ENCODE data around the gene VTI1A.

Gene VTI1A

DNA sequence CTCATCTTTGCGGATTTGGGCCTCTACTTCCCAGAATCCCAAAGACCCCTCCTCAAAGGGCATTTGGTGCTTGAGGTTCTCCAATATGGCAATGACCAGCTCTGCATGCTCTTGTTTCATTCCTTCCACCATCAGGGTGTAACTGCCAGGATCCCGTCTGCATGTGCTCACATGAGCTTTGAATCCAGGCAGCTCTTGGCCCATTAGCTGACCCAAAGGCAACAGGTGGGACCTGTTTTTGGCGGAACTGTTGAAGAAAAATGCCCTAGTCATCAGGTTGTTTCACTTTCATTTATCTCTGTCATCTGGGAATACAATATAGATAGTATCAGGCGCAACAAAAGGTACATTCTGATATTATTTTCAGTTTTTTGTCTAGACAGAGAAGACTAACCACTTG lies 343.9 kb downstream of the VTI1A start:
- H3K36me3 ChIP-seq (ENCODE audit: insufficient read depth, low read length), result no peaks in the 10 kb centered on the region
- H3K27me3 ChIP-seq (ENCODE audit: insufficient read depth, low read length, poor library complexity, severe bottlenecking), result no peaks in the 10 kb centered on the region
- TF ChIP-seq EZH2phosphoT487 (IDR thresholded peaks at IDR 0.05; ENCODE audit: borderline replicate concordance) (no peak), CTCF (conservative IDR thresholded peaks at IDR 0.05; ENCODE audit: low read length) (no peak)
- H3K4me2 ChIP-seq (ENCODE audit: low read depth, low read length, poor library complexity, severe bottlenecking), result no peak overlapping the region
- no peaks in the 10 kb centered on the region for H3K79me2 ChIP-seq (ENCODE audit: insufficient read depth, low read length)
- no peaks in the 10 kb centered on the region; the same call in 1 of the 2 replicates for H3K9me3 ChIP-seq (ENCODE audit: insufficient read depth, low read depth, low read length)
- no peaks in the 10 kb centered on the region for H3K4me1 ChIP-seq (ENCODE audit: insufficient read depth, low read length, poor library complexity, severe bottlenecking)
- H3K4me3 ChIP-seq (ENCODE audit: low read length, poor library complexity, severe bottlenecking), result no peak overlapping the region
- H2AFZ ChIP-seq (ENCODE audit: low read length), result no peak overlapping the region
- no peaks in the 10 kb centered on the region for H3K9me2 ChIP-seq (replicated peaks; ENCODE audit: low read depth, low read length)
- no peak overlapping the region for H3K9ac ChIP-seq (ENCODE audit: low read depth, low read length, poor library complexity, severe bottlenecking)
- no peaks in the 10 kb centered on the region for H3F3A ChIP-seq (ENCODE audit: low read depth)
- no peaks in the 10 kb centered on the region for H4K20me1 ChIP-seq (ENCODE audit: insufficient read depth, low read length, poor library complexity, severe bottlenecking)

DNA sequence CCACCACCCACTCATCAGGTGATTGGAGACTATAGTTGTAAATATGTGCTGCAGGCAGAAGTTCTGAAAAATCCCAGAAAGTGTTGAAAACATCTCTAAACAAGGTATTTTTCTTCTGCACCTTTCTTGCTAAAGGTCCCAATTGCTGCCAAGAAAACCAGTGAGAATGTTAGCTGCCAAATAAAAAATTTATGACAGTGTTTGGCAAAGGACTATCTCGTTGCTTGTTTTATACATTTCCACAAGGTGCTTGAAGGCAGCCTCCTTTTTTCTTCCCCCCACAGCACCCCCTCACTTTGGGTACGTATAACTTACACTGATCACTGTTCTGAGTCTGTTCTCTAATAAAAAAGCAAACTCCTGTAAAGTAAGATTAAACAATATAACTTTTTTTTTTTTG lies 344.4 kb downstream of the VTI1A start:
- no peaks in the 10 kb centered on the region for H3K4me1 ChIP-seq (ENCODE audit: insufficient read depth, low read length, poor library complexity, severe bottlenecking)

GRCh38 chr10:112792487-112793201 lies 345.6 kb downstream of the VTI1A start:
- TF ChIP-seq CTCF (conservative IDR thresholded peaks at IDR 0.05; ENCODE audit: low read length) (no peak), EZH2phosphoT487 (IDR thresholded peaks at IDR 0.05; ENCODE audit: borderline replicate concordance) (no peak)
- no peaks in the 10 kb centered on the region for H3K36me3 ChIP-seq (ENCODE audit: insufficient read depth, low read length)
- no peaks in the 10 kb centered on the region for H3K79me2 ChIP-seq (ENCODE audit: insufficient read depth, low read length)
- no peak overlapping the region for H3K4me2 ChIP-seq (ENCODE audit: low read depth, low read length, poor library complexity, severe bottlenecking)
- no peak overlapping the region for H2AFZ ChIP-seq (ENCODE audit: low read length)
- no peaks in the 10 kb centered on the region; the same call in 1 of the 2 replicates for H3K9me3 ChIP-seq (ENCODE audit: insufficient read depth, low read depth, low read length)
- H3K9me2 ChIP-seq (replicated peaks; ENCODE audit: low read depth, low read length), result no peaks in the 10 kb centered on the region
- H3K4me3 ChIP-seq (ENCODE audit: low read length, poor library complexity, severe bottlenecking), result no peak overlapping the region
- no peaks in the 10 kb centered on the region for H3F3A ChIP-seq (ENCODE audit: low read depth)
- no peaks in the 10 kb centered on the region for H3K4me1 ChIP-seq (ENCODE audit: insufficient read depth, low read length, poor library complexity, severe bottlenecking)
- no peak overlapping the region for H3K9ac ChIP-seq (ENCODE audit: low read depth, low read length, poor library complexity, severe bottlenecking)
- H3K27me3 ChIP-seq (ENCODE audit: insufficient read depth, low read length, poor library complexity, severe bottlenecking), result no peaks in the 10 kb centered on the region
- H4K20me1 ChIP-seq (ENCODE audit: insufficient read depth, low read length, poor library complexity, severe bottlenecking), result no peaks in the 10 kb centered on the region

More for the DNA sequence above, 344.4 kb downstream of the VTI1A start:
- Histone ChIP-seq H3K36me3 (ENCODE audit: insufficient read depth, low read length) (no peaks in the 10 kb centered on the region), H3K9me2 (replicated peaks; ENCODE audit: low read depth, low read length) (no peaks in the 10 kb centered on the region), H3K9ac (ENCODE audit: low read depth, low read length, poor library complexity, severe bottlenecking) (no peak overlapping the region), H3F3A (ENCODE audit: low read depth) (no peaks in the 10 kb centered on the region), H3K4me2 (ENCODE audit: low read depth, low read length, poor library complexity, severe bottlenecking) (no peak overlapping the region), H2AFZ (ENCODE audit: low read length) (no peak overlapping the region), H3K4me3 (ENCODE audit: low read length, poor library complexity, severe bottlenecking) (no peak overlapping the region), H3K27me3 (ENCODE audit: insufficient read depth, low read length, poor library complexity, severe bottlenecking) (no peaks in the 10 kb centered on the region), H3K9me3 (ENCODE audit: insufficient read depth, low read depth, low read length) (no peaks in the 10 kb centered on the region; the same call in 1 of the 2 replicates), H3K79me2 (ENCODE audit: insufficient read depth, low read length) (no peaks in the 10 kb centered on the region), H4K20me1 (ENCODE audit: insufficient read depth, low read length, poor library complexity, severe bottlenecking) (no peaks in the 10 kb centered on the region)
- TF ChIP-seq CTCF (conservative IDR thresholded peaks at IDR 0.05; ENCODE audit: low read length) (no peak), EZH2phosphoT487 (IDR thresholded peaks at IDR 0.05; ENCODE audit: borderline replicate concordance) (no peak)

All from Loucy (cell line).